HG02943 (cell line): ENCODE results near the gene REPIN1.

Experiments
- ATAC-seq: cut with Tn5 transposase; IDR thresholded peaks from one replicate; pipeline ENCODE4 v1.9.1; 2021; ENCODE audit warnings: mild to moderate bottlenecking, low read depth, moderate library complexity; ENCODE audit not compliant: unreplicated experiment

REPIN1 gene

DNA sequence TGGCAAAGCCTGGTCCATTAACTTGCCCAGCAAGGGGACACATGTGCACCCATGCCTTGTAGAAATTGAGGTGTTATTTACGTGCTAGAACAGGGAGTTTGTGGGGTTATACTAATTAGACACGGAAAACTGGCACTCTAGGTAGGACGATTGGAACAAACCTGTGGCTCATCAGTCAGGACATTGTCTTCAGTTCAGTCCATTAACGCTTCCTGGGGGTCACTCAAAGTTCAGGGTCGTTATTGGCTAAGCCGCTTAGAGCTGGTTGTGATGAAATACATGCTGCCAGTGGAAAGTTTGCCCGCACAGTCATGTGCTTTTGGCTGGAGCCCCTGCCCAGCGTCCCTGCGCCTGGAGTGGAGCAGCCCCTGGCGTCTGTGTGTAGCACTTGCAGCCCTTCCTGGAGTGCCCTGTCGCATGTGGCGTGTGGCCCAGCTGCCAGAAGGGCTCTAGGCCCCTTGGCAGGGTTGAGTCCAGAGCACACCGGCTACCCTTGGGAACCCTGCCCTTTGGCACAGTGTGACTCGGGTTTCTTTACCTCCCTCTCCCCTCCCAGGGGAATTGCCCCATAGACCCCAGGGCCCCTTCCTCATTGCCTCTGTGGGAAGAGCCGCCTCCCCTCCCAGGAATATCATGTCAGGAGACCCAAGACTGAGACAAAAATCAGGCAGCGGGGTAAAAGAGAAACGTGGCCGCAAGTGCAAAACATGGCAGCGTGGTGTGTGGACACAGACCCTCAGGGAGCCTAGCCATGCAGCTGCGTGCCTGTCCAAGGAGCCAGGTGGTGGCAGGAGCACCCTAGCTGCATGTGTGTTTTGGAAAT, 20.3 kb downstream of the REPIN1 start:
- ATAC-seq, result no peak

- ATAC-seq, result no peak
These were observed 20.9 kb downstream of the REPIN1 start for GRCh38 chr7:150389532-150389816.

DNA sequence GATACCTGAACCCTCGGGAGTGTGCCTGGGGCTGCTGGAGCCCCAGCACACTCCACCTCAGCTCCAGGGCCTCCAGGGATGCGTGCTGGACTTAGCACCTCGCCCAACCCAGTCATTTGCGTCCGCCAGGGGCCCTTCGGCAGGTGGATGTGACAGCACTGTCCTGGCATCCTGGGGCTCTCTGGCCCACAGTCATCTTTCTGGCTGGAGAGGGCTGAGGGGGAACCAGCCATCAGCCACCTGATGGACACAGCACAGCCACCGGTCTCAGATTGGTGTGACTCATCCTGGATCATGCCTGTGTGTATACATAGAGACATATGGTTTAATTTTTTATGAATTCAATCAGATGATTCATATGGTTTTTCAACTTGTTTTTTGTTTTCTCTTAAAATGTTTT, 21.6 kb downstream of the REPIN1 start:
- no peak for ATAC-seq

GRCh38 chr7:150393325-150393724, 24.7 kb downstream of the REPIN1 start:
- no peak for ATAC-seq

- no peak for ATAC-seq
These were observed 27.8 kb downstream of the REPIN1 start for GRCh38 chr7:150396426-150396825.

- ATAC-seq, result no peak
These were observed 28.2 kb downstream of the REPIN1 start for GRCh38 chr7:150396851-150397260.

- no peak for ATAC-seq
These were observed 28.9 kb downstream of the REPIN1 start for GRCh38 chr7:150397346-150398107.

- no peak for ATAC-seq
These were observed 29.7 kb downstream of the REPIN1 start for GRCh38 chr7:150398108-150398964.

- ATAC-seq, result no peak
These were observed 30.3 kb downstream of the REPIN1 start for GRCh38 chr7:150398965-150399320.

GRCh38 chr7:150399421-150400007, 30.9 kb downstream of the REPIN1 start:
- ATAC-seq, result no peak

GRCh38 chr7:150400008-150400787, 31.6 kb downstream of the REPIN1 start:
- no peak for ATAC-seq

GRCh38 chr7:150400788-150401423, 32.3 kb downstream of the REPIN1 start:
- ATAC-seq, result no peak

DNA sequence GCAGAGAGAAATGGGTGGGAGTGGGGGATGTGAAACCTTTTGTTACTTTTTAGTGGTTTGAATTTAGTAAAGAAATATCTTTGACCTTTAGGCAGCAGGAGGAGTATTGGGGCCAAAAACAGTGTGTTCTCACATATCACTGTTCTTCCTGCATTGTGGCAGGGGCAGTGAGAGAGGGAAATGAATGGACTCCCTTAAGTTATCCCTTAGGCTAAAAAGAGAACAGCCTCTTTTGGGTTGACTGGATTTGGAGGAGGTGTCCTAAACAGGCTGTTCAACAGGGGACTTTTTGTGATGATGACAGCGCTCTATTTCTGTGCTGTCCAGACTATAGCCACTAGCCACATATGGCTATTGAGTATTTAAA, 32.8 kb downstream of the REPIN1 start:
- ATAC-seq, result no peak

- no peak for ATAC-seq
These were observed 33.4 kb downstream of the REPIN1 start for GRCh38 chr7:150401861-150402631.

GRCh38 chr7:150402671-150403321, 34.2 kb downstream of the REPIN1 start:
- ATAC-seq, result no peak

- no peak for ATAC-seq
These were observed 35.0 kb downstream of the REPIN1 start for GRCh38 chr7:150403376-150404171.

DNA sequence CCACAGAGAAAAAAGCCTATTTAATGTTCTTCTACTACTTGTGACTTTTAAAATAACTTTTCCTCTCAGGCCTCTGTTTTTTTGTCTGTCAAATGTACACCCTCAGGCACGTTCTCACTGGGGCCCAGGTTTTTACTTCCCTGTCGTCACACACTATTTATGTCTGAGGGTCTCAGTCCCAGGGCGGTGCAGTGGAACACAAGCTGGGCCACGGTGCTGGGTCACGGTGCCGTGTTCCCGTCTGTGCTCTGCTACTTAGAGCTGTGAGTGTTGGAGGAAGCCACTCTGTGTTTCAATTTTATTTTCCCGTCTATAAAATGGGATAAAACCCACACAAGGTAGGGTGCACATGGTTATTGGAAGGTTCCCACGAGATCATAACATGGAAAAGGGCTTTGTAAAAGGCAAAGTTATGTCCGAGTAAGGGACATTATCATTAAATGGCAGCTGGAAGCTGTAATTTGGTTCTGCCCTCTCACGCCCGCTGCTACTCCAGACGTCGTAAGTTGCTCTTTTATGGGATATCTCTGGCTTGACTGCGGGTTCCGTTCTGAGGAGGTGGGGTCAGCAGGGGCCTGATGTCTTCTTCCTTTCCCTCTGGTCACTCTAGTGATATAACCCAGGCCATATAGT, 35.7 kb downstream of the REPIN1 start:
- no peak for ATAC-seq
